Activated CD8-positive, alpha-beta memory T cell treated with anti-CD3 and anti-CD28 coated beads, Interleukin-2, amount 10 ng/mL, durations not matched to agents 7 days and 5 days (primary cell): ENCODE data around the gene NFASC. TPM values are rescaled to one million over a fixed set of nuclear protein-coding genes. Genes with fewer than 3 reads are reported as not detected.

Experiments
- ATAC-seq: fragments of 150-1000 bp; cut with Tn5 transposase; one replicate; pipeline ENCODE4 v1.10.0; 2021; ENCODE audit warnings: moderate library complexity
- CTCF ChIA-PET: fragments of 350-600 bp; sonication (Branson Sonifier 250); formaldehyde crosslinking; loops from one replicate; lab custom pipeline; 2021; ENCODE audit warnings: antibody characterized with exemption; lab: Charles Lee
- DNase-seq: peaks from one replicate; pipeline ENCODE4 v3.0.0-alpha.2; 2020
- H3K27ac Mint-ChIP-seq: one replicate; pipeline ENCODE4 v1.8.0; 2021; ENCODE audit warnings: mild to moderate bottlenecking, mixed read lengths
- H3K27me3 Mint-ChIP-seq: one replicate; pipeline ENCODE4 v1.8.0; 2021; ENCODE audit warnings: mixed read lengths
- H3K36me3 Mint-ChIP-seq: one replicate; pipeline ENCODE4 v1.8.0; 2021; ENCODE audit warnings: mild to moderate bottlenecking, mixed read lengths
- H3K4me1 Mint-ChIP-seq: one replicate; pipeline ENCODE4 v1.8.0; 2021; ENCODE audit warnings: mixed read lengths
- H3K4me3 Mint-ChIP-seq: one replicate; pipeline ENCODE4 v1.8.0; 2021; ENCODE audit warnings: mild to moderate bottlenecking, moderate library complexity, mixed read lengths
- H3K9me3 Mint-ChIP-seq: one replicate; pipeline ENCODE4 v1.8.0; 2022; ENCODE audit warnings: low read depth, mixed read lengths
- total RNA-seq, 2 experiments: library from RNA; stranded (reverse); gene quantifications; one replicate each; pipeline ENCODE4 v1.2.3, GENCODE V29; 2021

NFASC gene
- total RNA-seq, 2 experiments from 2014 or later = 0.14 to 0.23 TPM

GRCh38 chr1:205003358-205004131, 132.9 kb downstream of the NFASC start:
- peaks cover 20% of the 10 kb centered on the region for H3K27me3 Mint-ChIP-seq
- no peak overlapping the region for H3K4me3 Mint-ChIP-seq
- no peaks in the 10 kb centered on the region for H3K9me3 Mint-ChIP-seq
- H3K4me1 Mint-ChIP-seq = no peaks in the 10 kb centered on the region
- CTCF ChIA-PET = interaction anchor here (1.7 kb wide), 1 partner anchor 58 kb away, joined by 6 read pairs; no protein-coding TSS in a partner anchor
- DNase-seq (no peak), ATAC-seq (no peak)
- no peaks in the 10 kb centered on the region for H3K36me3 Mint-ChIP-seq
- H3K27ac Mint-ChIP-seq = no peak overlapping the region

GRCh38 chr1:205004351-205004750, 133.7 kb downstream of the NFASC start:
- H3K27me3 Mint-ChIP-seq = peaks cover 15% of the 10 kb centered on the region
- ATAC-seq = no peak
- CTCF ChIA-PET = interaction anchor here (1.7 kb wide), 1 partner anchor 57 kb away, joined by 6 read pairs; no protein-coding TSS in a partner anchor

GRCh38 chr1:205008896-205009295, 138.2 kb downstream of the NFASC start:
- no peak overlapping the region for H3K4me3 Mint-ChIP-seq
- ATAC-seq (no peak), DNase-seq (no peak)
- H3K27me3 Mint-ChIP-seq = peaks cover 6% of the 10 kb centered on the region
- H3K27ac Mint-ChIP-seq = no peak overlapping the region
- no peaks in the 10 kb centered on the region for H3K4me1 Mint-ChIP-seq
- no peaks in the 10 kb centered on the region for H3K36me3 Mint-ChIP-seq
- CTCF ChIA-PET = no interaction called here
- no peaks in the 10 kb centered on the region for H3K9me3 Mint-ChIP-seq

More at GRCh38 chr1:205004351-205004750, 133.7 kb downstream of the NFASC start:
- Mint-ChIP-seq H3K27ac (no peak overlapping the region), H3K9me3 (no peaks in the 10 kb centered on the region), H3K4me1 (no peaks in the 10 kb centered on the region), H3K4me3 (no peak overlapping the region), H3K36me3 (no peaks in the 10 kb centered on the region)
- DNase-seq = no peak

GRCh38 chr1:205009670-205010069, 139.0 kb downstream of the NFASC start:
- DNase-seq = no peak
- Mint-ChIP-seq H3K27me3 (peaks cover 6% of the 10 kb centered on the region), H3K36me3 (no peaks in the 10 kb centered on the region), H3K4me3 (no peak overlapping the region), H3K27ac (no peak overlapping the region), H3K4me1 (no peaks in the 10 kb centered on the region), H3K9me3 (no peaks in the 10 kb centered on the region)
- CTCF ChIA-PET = no interaction called here
- ATAC-seq = no peak

- no peak overlapping the region for H3K27ac Mint-ChIP-seq
- no peaks in the 10 kb centered on the region for H3K36me3 Mint-ChIP-seq
- H3K9me3 Mint-ChIP-seq = no peaks in the 10 kb centered on the region
- ATAC-seq (no peak), DNase-seq (no peak)
- CTCF ChIA-PET = no interaction called here
- H3K27me3 Mint-ChIP-seq = no peaks in the 10 kb centered on the region
- H3K4me1 Mint-ChIP-seq = no peaks in the 10 kb centered on the region
- H3K4me3 Mint-ChIP-seq = no peak overlapping the region
Measured at GRCh38 chr1:205012391-205013140, 141.9 kb downstream of the NFASC start.

- H3K36me3 Mint-ChIP-seq = no peaks in the 10 kb centered on the region
- DNase-seq = no peak
- no peaks in the 10 kb centered on the region for H3K27me3 Mint-ChIP-seq
- no peak overlapping the region for H3K4me3 Mint-ChIP-seq
- CTCF ChIA-PET = no interaction called here
- ATAC-seq = no peak
- no peaks in the 10 kb centered on the region for H3K9me3 Mint-ChIP-seq
- H3K27ac Mint-ChIP-seq = no peak overlapping the region
- H3K4me1 Mint-ChIP-seq = no peaks in the 10 kb centered on the region
Measured at GRCh38 chr1:205013683-205014367, 143.2 kb downstream of the NFASC start.

- Mint-ChIP-seq H3K4me1 (no peaks in the 10 kb centered on the region), H3K9me3 (no peaks in the 10 kb centered on the region), H3K27me3 (no peaks in the 10 kb centered on the region), H3K36me3 (no peaks in the 10 kb centered on the region), H3K4me3 (no peak overlapping the region), H3K27ac (no peak overlapping the region)
- no peak for ATAC-seq
- no peak for DNase-seq
- CTCF ChIA-PET = no interaction called here
Measured at GRCh38 chr1:205014783-205015182, 144.1 kb downstream of the NFASC start.

GRCh38 chr1:205015241-205015640, 144.6 kb downstream of the NFASC start:
- H3K4me3 Mint-ChIP-seq = no peak overlapping the region
- H3K36me3 Mint-ChIP-seq = no peaks in the 10 kb centered on the region
- CTCF ChIA-PET = interaction anchor here (1.0 kb wide), 1 partner anchor 46 kb away, joined by 3 read pairs; no protein-coding TSS in a partner anchor
- no peaks in the 10 kb centered on the region for H3K9me3 Mint-ChIP-seq
- DNase-seq = no peak
- H3K27ac Mint-ChIP-seq = no peak overlapping the region
- H3K4me1 Mint-ChIP-seq = no peaks in the 10 kb centered on the region
- H3K27me3 Mint-ChIP-seq = no peaks in the 10 kb centered on the region
- no peak for ATAC-seq

GRCh38 chr1:205016075-205016474, 145.4 kb downstream of the NFASC start:
- Mint-ChIP-seq H3K27ac (no peak overlapping the region), H3K4me3 (no peak overlapping the region), H3K36me3 (no peaks in the 10 kb centered on the region), H3K9me3 (no peaks in the 10 kb centered on the region), H3K27me3 (no peaks in the 10 kb centered on the region), H3K4me1 (no peaks in the 10 kb centered on the region)
- DNase-seq (no peak), ATAC-seq (no peak)
- CTCF ChIA-PET = interaction anchor here (1.0 kb wide), 1 partner anchor 45 kb away, joined by 3 read pairs; no protein-coding TSS in a partner anchor

- Mint-ChIP-seq H3K9me3 (no peaks in the 10 kb centered on the region), H3K27ac (no peak overlapping the region), H3K27me3 (no peaks in the 10 kb centered on the region), H3K36me3 (no peaks in the 10 kb centered on the region), H3K4me3 (no peak overlapping the region), H3K4me1 (no peaks in the 10 kb centered on the region)
- ATAC-seq (no peak), DNase-seq (no peak)
- CTCF ChIA-PET = no interaction called here
Measured at GRCh38 chr1:205016584-205016983, 145.9 kb downstream of the NFASC start.

- ATAC-seq = no peak
- no peak for DNase-seq
- no peak overlapping the region for H3K4me3 Mint-ChIP-seq
- H3K27ac Mint-ChIP-seq = no peak overlapping the region
- CTCF ChIA-PET = no interaction called here
- no peaks in the 10 kb centered on the region for H3K4me1 Mint-ChIP-seq
- no peaks in the 10 kb centered on the region for H3K36me3 Mint-ChIP-seq
- H3K27me3 Mint-ChIP-seq = no peaks in the 10 kb centered on the region
- no peaks in the 10 kb centered on the region for H3K9me3 Mint-ChIP-seq
Measured at GRCh38 chr1:205017001-205017400, 146.3 kb downstream of the NFASC start.

- DNase-seq (no peak), ATAC-seq (no peak)
- Mint-ChIP-seq H3K27ac (no peak overlapping the region), H3K9me3 (no peaks in the 10 kb centered on the region), H3K36me3 (no peaks in the 10 kb centered on the region), H3K4me1 (no peaks in the 10 kb centered on the region), H3K4me3 (no peak overlapping the region), H3K27me3 (peaks cover 1% of the 10 kb centered on the region)
- CTCF ChIA-PET = interaction anchor here (1.5 kb wide), 1 partner anchor 44 kb away, joined by 3 read pairs; no protein-coding TSS in a partner anchor
Measured at GRCh38 chr1:205017766-205018165, 147.1 kb downstream of the NFASC start.

GRCh38 chr1:205018381-205018780, 147.7 kb downstream of the NFASC start:
- Mint-ChIP-seq H3K36me3 (no peaks in the 10 kb centered on the region), H3K27ac (no peak overlapping the region), H3K4me1 (no peaks in the 10 kb centered on the region), H3K9me3 (no peaks in the 10 kb centered on the region), H3K27me3 (peaks cover 5% of the 10 kb centered on the region), H3K4me3 (no peak overlapping the region)
- ATAC-seq (no peak), DNase-seq (no peak)
- CTCF ChIA-PET = interaction anchor here (1.1 to 1.5 kb wide), 2 partner anchors 29 to 44 kb away, joined by 3 read pairs; no protein-coding TSS in a partner anchor
